GM23338 (cell line): Measurements from ENCODE around the gene ARHGEF2. TPM values are rescaled to one million over a fixed set of nuclear protein-coding genes. Genes with fewer than 3 reads are reported as not detected.

Experiments
- ATAC-seq: fragments of 200-7000 bp; cut with Tn5 transposase; 3 replicates; pipeline ENCODE4 v1.9.1; 2020
- DNase-seq: peaks from one replicate; pipeline ENCODE4 v3.0.0-alpha.2; 2015; ENCODE audit warnings: low spot score
- H2AFZ ChIP-seq: fragments of 200-600 bp; sonication (generic); 2 replicates; pipeline ENCODE4 v1.8.0; 2016; ENCODE audit warnings: antibody characterized with exemption, mild to moderate bottlenecking, moderate library complexity
- H3F3A ChIP-seq: fragments of 200-600 bp; sonication (generic); replicated peaks from 2 replicates; pipeline ENCODE4 v1.8.0; 2017; ENCODE audit warnings: antibody characterized with exemption, mixed run types, low read depth
- H3K27ac ChIP-seq: fragments of 200-600 bp; sonication (generic); 2 replicates; pipeline ENCODE4 v1.6.1; 2016; ENCODE audit warnings: low read depth
- H3K27me3 ChIP-seq: fragments of 200-600 bp; sonication (generic); 2 replicates; pipeline ENCODE4 v1.8.0; 2016; ENCODE audit warnings: mild to moderate bottlenecking, mixed run types, moderate library complexity; ENCODE audit not compliant: insufficient read depth
- H3K36me3 ChIP-seq: fragments of 200-600 bp; sonication (generic); 2 replicates; pipeline ENCODE4 v1.8.0; 2016; ENCODE audit warnings: mild to moderate bottlenecking; ENCODE audit not compliant: insufficient read depth
- H3K4me1 ChIP-seq: fragments of 200-600 bp; sonication (generic); 2 replicates; pipeline ENCODE4 v1.8.0; 2016; ENCODE audit warnings: mild to moderate bottlenecking, moderate library complexity; ENCODE audit not compliant: insufficient read depth
- H3K4me2 ChIP-seq: fragments of 200-600 bp; sonication (generic); 2 replicates; pipeline ENCODE4 v1.7.1; 2017; ENCODE audit warnings: mixed run types
- H3K4me3 ChIP-seq: fragments of 200-600 bp; sonication (generic); 2 replicates; pipeline ENCODE4 v1.6.1; 2016; ENCODE audit warnings: mixed run types
- H3K79me2 ChIP-seq: fragments of 200-600 bp; sonication (generic); replicated peaks from 2 replicates; pipeline ENCODE4 v1.8.0; 2017; ENCODE audit warnings: mild to moderate bottlenecking; ENCODE audit not compliant: insufficient read depth
- H3K9me2 ChIP-seq: fragments of 200-600 bp; sonication (generic); 2 replicates; pipeline ENCODE4 v1.8.0; 2017; ENCODE audit not compliant: insufficient read depth
- H4K20me1 ChIP-seq: fragments of 200-600 bp; sonication (generic); replicated peaks from 2 replicates; pipeline ENCODE4 v1.8.0; 2017; ENCODE audit warnings: mild to moderate bottlenecking; ENCODE audit not compliant: insufficient read depth
- H3K27ac Mint-ChIP-seq: 2 replicates; pipeline ENCODE4 v1.8.0; 2020; ENCODE audit warnings: inconsistent platforms, mild to moderate bottlenecking, moderate library complexity, mixed read lengths
- H3K27me3 Mint-ChIP-seq: 3 replicates; pipeline ENCODE4 v1.8.0; 2022; ENCODE audit warnings: low read depth, mild to moderate bottlenecking, moderate library complexity, mixed read lengths, inconsistent platforms; ENCODE audit not compliant: insufficient read depth, poor library complexity
- H3K36me3 Mint-ChIP-seq: 3 replicates; pipeline ENCODE4 v1.8.0; 2021; ENCODE audit warnings: low read depth, mild to moderate bottlenecking, inconsistent platforms, moderate library complexity, mixed read lengths
- H3K4me1 Mint-ChIP-seq: 3 replicates; pipeline ENCODE4 v1.8.0; 2020; ENCODE audit warnings: mild to moderate bottlenecking, inconsistent platforms, mixed read lengths
- H3K4me3 Mint-ChIP-seq: 3 replicates; pipeline ENCODE4 v1.8.0; 2021; ENCODE audit warnings: moderate library complexity, mild to moderate bottlenecking, inconsistent platforms, mixed read lengths
- H3K9me3 Mint-ChIP-seq: 3 replicates; pipeline ENCODE4 v1.8.0; 2020; ENCODE audit warnings: moderate library complexity, mild to moderate bottlenecking, inconsistent platforms, mixed read lengths
- EZH2phosphoT487 ChIP-seq: fragments of 200-600 bp; sonication (generic); IDR thresholded peaks from one replicate; pipeline ENCODE4 v1.8.1; 2018; ENCODE audit warnings: antibody characterized with exemption; ENCODE audit not compliant: unreplicated experiment
- ZNF114 ChIP-seq: fragments of 250-450 bp; sonication (Bioruptor Pico); IDR thresholded peaks from 2 replicates; pipeline ENCODE4 v1.5.0; 2020; ENCODE audit warnings: mild to moderate bottlenecking, moderate library complexity
- ZNF462 ChIP-seq: fragments of 250-450 bp; sonication (Bioruptor Pico); IDR thresholded peaks from 2 replicates; pipeline ENCODE4 v1.5.0; 2020; ENCODE audit warnings: mild to moderate bottlenecking, moderate library complexity
- polyA plus RNA-seq: library from polyadenylated mRNA; unstranded; fragments of >200 nt; fragmentation: Nextera tagmentation; extraction: Ambion mirVana; gene quantifications from 2 replicates; pipeline ENCODE4 v1.2.1, GENCODE V29; 2016
- total RNA-seq: library from RNA; depleted of rRNA; stranded (reverse); fragments of >200 nt; shearing (Covaris generic); gene quantifications from 2 replicates; pipeline ENCODE4 v1.2.3, GENCODE V29; 2014
- TF ChIP-seq, protein P1 (sequence below): IDR thresholded peaks from one replicate; pipeline ENCODE4 v1.6.1; 2018; ENCODE audit warnings: antibody characterized with exemption; ENCODE audit not compliant: unreplicated experiment
- TF ChIP-seq, protein P2 (sequence below), 2 experiments: fragments of 200-600 bp in 1 of 2; sonication (generic) in 1 of 2; conservative IDR thresholded peaks; 2 replicates each; pipeline versions ENCODE4 v1.5.1 to v1.6.1; 2016 to 2017; ENCODE audit warnings: antibody characterized with exemption in 2 of 2, low read depth in 2 of 2, mild to moderate bottlenecking in 2 of 2, moderate library complexity in 1 of 2

ARHGEF2 gene
- total and polyA plus RNA-seq, 2 experiments from 2014 or later = 23.0 to 87.6 TPM

- Histone ChIP-seq H3F3A (peaks cover 18% of the 10 kb centered on the region), H3K4me3 (peak overlapping the region; percentile 96; the same call in 1 of the 2 replicates), H3K79me2 (peaks cover 83% of the 10 kb centered on the region), H3K4me1 (peaks cover 66% of the 10 kb centered on the region), H3K9me2 (no peaks in the 10 kb centered on the region), H4K20me1 (peaks cover 61% of the 10 kb centered on the region), H3K4me2 (peak overlapping the region; percentile 82), H3K27me3 (no peaks in the 10 kb centered on the region), H3K27ac (no peak overlapping the region), H2AFZ (no peak overlapping the region), H3K36me3 (no peaks in the 10 kb centered on the region)
- TF ChIP-seq, protein P1, sequence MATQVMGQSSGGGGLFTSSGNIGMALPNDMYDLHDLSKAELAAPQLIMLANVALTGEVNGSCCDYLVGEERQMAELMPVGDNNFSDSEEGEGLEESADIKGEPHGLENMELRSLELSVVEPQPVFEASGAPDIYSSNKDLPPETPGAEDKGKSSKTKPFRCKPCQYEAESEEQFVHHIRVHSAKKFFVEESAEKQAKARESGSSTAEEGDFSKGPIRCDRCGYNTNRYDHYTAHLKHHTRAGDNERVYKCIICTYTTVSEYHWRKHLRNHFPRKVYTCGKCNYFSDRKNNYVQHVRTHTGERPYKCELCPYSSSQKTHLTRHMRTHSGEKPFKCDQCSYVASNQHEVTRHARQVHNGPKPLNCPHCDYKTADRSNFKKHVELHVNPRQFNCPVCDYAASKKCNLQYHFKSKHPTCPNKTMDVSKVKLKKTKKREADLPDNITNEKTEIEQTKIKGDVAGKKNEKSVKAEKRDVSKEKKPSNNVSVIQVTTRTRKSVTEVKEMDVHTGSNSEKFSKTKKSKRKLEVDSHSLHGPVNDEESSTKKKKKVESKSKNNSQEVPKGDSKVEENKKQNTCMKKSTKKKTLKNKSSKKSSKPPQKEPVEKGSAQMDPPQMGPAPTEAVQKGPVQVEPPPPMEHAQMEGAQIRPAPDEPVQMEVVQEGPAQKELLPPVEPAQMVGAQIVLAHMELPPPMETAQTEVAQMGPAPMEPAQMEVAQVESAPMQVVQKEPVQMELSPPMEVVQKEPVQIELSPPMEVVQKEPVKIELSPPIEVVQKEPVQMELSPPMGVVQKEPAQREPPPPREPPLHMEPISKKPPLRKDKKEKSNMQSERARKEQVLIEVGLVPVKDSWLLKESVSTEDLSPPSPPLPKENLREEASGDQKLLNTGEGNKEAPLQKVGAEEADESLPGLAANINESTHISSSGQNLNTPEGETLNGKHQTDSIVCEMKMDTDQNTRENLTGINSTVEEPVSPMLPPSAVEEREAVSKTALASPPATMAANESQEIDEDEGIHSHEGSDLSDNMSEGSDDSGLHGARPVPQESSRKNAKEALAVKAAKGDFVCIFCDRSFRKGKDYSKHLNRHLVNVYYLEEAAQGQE = no peak
- no peak for TF ChIP-seq EZH2phosphoT487
- TF ChIP-seq, protein P2, sequence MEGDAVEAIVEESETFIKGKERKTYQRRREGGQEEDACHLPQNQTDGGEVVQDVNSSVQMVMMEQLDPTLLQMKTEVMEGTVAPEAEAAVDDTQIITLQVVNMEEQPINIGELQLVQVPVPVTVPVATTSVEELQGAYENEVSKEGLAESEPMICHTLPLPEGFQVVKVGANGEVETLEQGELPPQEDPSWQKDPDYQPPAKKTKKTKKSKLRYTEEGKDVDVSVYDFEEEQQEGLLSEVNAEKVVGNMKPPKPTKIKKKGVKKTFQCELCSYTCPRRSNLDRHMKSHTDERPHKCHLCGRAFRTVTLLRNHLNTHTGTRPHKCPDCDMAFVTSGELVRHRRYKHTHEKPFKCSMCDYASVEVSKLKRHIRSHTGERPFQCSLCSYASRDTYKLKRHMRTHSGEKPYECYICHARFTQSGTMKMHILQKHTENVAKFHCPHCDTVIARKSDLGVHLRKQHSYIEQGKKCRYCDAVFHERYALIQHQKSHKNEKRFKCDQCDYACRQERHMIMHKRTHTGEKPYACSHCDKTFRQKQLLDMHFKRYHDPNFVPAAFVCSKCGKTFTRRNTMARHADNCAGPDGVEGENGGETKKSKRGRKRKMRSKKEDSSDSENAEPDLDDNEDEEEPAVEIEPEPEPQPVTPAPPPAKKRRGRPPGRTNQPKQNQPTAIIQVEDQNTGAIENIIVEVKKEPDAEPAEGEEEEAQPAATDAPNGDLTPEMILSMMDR (conservative IDR thresholded peaks at IDR 0.05; ENCODE audit: low read depth in 2 of 2) = peak; percentile 17 to 31; a peak in 3 of 4 replicates
- Mint-ChIP-seq H3K9me3 (no peaks in the 10 kb centered on the region), H3K27me3 (peaks cover 23% of the 10 kb centered on the region), H3K4me3 (peak overlapping the region; percentile 84), H3K36me3 (peaks cover 11% of the 10 kb centered on the region; the same call in 2 of the 3 replicates), H3K4me1 (peaks cover 71% of the 10 kb centered on the region), H3K27ac (peak overlapping the region; percentile 60; the same call in 1 of the 2 replicates)
- no peak for DNase-seq
- ATAC-seq = no peak
Observed at GRCh38 chr1:155974208-155975115, 3.9 kb downstream of the ARHGEF2 start.

DNA sequence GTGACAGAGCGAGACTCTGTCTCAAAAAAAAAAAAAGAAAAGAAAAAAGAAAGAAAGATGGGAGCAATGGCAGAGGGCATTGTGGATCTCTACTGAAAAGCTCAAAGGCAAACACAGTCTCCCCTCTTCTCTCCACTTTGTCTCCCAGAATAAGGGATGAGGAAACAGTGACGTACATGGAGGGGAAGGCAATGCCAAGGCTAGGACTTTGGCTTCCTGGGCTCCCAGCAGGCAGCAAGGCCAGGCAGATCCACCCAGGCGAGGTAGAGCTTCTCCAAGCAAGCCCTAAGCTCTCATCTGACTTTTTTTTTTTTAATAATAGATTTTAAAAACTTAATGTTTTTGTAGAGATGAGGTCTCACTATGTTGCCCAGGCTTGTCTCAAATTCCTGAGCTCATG is 4.6 kb downstream of the ARHGEF2 start:
- Histone ChIP-seq H4K20me1 (peaks cover 61% of the 10 kb centered on the region), H3K27me3 (no peaks in the 10 kb centered on the region), H3K4me2 (no peak overlapping the region), H3K9me2 (no peaks in the 10 kb centered on the region), H3K4me1 (peaks cover 65% of the 10 kb centered on the region), H3K79me2 (peaks cover 90% of the 10 kb centered on the region), H3F3A (0 out of 2 replicates have a peak, but pooled peaks cover 11% of the 10 kb centered on the region), H2AFZ (no peak overlapping the region), H3K4me3 (no peak overlapping the region), H3K27ac (no peak overlapping the region), H3K36me3 (no peaks in the 10 kb centered on the region)
- H3K9me3 Mint-ChIP-seq = no peaks in the 10 kb centered on the region
- no peak for ATAC-seq
- no peak overlapping the region for H3K4me3 Mint-ChIP-seq
- no peak overlapping the region for H3K27ac Mint-ChIP-seq
- TF ChIP-seq ZNF462 (CRISPR knock-in tag) = no peak
- TF ChIP-seq ZNF114 (CRISPR knock-in tag) = no peak
- no peak for DNase-seq
- peaks cover 76% of the 10 kb centered on the region for H3K4me1 Mint-ChIP-seq
- H3K27me3 Mint-ChIP-seq = peaks cover 27% of the 10 kb centered on the region
- H3K36me3 Mint-ChIP-seq = peaks cover 16% of the 10 kb centered on the region
